Globus pallidus (tissue), 1 donor: ENCODE measurements around the gene FREM1.
A peak's percentile ranks its signal among the peaks of the same experiment; 100 is the strongest.

Experiments
- DNase-seq: peaks from one replicate; pipeline ENCODE4 v3.0.0-alpha.2; 2015; ENCODE audit warnings: low spot score

FREM1 gene

DNA sequence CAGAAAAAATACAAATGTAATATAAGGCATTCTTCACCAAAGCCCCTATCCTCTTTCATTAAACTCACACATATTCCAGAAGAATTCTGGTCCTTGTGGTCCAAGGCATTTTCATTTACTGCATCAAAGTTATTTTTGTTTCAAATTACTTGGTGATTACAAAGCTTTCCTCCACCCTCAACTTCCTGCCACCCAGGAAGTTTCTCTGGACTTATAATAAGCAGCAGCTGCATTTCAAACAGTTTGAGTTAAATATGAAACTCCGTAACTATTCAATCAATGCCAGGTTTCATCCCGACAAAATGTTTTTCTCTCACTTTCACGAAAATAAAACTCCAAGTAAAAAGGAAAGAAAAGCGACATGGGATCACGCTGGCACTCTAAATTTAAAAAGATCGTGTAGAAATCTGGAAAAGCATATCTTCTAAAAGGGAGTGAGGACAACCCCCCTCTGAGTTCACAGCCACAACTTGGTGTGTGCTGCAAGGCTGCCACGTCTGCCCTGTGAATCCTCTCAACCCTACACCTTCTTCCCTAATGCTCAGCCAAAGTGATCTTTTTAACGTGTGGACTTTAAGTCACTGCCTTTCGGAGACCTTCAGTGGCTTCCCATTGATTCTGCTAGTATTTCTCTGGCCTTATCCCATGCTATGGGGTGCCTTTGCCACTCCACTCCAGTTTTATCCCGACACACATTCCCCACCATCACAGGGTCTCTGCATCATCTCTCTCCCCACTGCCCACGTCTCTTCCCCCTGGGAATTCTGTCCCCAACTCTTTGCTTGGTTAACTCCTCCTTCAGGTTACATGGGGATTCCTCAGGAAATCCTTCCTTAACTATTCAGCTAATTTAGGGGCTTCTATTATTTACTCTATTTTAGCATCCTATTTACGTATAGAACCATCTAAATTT, 96.6 kb downstream of the FREM1 start:
- DNase-seq = no peak

- no peak for DNase-seq
Observed at GRCh38 chr9:14812806-14813205, 97.4 kb downstream of the FREM1 start.

DNA sequence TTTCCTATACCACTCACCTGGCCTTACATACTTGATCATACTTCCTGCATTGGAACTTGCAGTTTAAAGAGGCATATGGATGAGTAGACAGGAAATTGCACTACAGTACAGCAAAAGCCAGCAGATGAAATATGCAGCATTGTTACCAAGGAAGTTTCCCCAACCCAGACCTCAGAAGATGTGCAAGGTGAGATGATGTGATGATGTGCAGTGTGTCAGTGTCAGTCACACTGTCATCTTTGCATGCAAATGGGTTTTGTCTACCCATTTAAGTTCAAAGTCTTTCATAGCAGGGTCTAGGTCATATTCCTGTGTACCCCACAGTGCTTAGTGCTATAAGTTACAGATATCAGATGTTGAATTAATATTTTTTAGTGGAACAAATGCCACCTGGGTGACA, 98.4 kb downstream of the FREM1 start:
- no peak for DNase-seq

DNA sequence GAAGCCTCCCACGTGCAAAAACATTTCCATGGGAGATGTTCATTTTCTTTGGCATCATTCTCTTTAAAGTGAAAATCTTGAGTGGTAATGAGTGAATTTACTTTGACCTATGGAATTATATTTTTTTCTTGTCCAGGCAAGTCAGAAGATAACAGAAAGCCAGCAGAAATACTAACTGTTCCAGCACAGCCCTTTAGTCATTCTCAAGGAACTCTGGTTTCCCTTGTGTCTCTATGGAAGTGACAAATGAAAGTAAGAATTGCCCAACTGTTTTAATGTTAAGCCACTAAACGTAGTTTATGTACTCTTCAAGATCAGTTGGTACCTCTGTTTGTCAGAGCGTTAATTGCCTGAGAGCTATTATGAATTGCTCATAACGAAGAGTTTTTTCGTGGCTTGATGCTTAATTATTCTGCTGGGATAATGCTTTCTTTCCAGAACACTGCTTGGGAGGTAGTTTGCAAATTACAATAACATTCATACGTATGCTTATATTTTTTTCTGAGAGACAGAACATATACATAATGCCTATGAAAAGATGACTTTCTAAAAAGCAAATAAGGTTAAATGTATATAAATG, 103.2 kb downstream of the FREM1 start:
- no peak for DNase-seq

GRCh38 chr9:14799030-14799429, 111.2 kb downstream of the FREM1 start:
- no peak for DNase-seq

DNA sequence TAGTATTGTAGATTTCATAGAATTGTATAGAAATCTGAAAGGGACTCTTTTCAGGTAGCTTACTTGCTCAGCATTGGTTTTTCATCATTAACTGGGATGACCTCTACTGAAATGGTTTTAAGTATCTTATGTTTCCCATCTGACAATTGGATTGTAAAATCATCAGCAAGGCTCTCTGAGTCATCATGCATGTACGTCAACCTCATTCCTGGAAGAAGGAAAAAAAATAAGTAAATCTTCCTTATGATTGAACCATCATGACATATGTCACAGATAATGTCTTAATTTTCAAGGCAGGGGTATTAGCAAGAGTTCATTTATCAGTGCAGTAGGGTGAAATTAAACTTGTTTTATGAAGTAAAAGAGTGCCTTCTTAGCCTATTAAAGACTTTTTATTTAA, 112.8 kb downstream of the FREM1 start:
- DNase-seq = no peak

GRCh38 chr9:14793389-14793788, 116.8 kb downstream of the FREM1 start:
- no peak for DNase-seq

DNA sequence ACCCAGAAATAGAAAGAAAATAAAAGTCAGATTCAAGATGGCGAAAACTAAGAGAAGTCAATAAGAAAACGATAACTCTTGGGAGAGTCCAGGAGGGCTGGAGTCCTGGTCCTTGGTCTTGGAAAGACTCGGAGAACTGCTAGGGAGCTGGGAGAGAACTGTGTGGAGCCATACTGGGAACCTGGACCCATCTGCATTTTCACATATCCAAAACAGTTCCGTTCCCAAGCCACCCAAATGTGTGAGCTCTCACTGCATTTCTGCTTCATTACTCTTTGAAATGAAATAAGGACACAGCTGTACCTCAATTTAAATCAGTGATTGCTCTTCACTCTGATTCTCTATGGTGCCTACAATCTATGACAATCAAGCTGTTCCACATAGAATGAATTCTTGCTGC, 119.6 kb downstream of the FREM1 start:
- DNase-seq = no peak

DNA sequence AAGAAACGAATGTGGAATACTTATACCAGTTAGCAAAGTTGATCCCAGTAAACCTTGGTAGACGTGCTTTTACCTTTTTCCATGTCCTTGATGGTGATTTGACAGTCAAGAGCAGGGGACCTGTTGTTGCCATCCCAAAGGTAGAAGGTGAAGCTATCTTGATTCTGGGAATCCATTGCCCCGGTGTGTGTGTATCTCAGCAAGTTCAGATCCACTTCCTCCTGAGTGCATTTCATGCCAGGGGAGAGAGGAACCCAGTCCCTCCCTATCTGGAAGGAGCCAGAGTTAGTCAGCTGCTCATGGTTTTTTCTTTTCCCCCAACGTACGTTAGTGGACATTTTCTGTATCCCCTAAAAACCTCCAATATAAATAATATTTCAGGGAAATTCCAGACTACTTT, 121.4 kb downstream of the FREM1 start:
- no peak for DNase-seq

- no peak for DNase-seq
Observed at GRCh38 chr9:14783358-14783757, 126.9 kb downstream of the FREM1 start.

GRCh38 chr9:14782286-14783051, 127.8 kb downstream of the FREM1 start:
- DNase-seq = no peak

GRCh38 chr9:14780693-14781092, 129.5 kb downstream of the FREM1 start:
- DNase-seq = no peak

GRCh38 chr9:14780251-14780650, 130.0 kb downstream of the FREM1 start:
- no peak for DNase-seq

DNA sequence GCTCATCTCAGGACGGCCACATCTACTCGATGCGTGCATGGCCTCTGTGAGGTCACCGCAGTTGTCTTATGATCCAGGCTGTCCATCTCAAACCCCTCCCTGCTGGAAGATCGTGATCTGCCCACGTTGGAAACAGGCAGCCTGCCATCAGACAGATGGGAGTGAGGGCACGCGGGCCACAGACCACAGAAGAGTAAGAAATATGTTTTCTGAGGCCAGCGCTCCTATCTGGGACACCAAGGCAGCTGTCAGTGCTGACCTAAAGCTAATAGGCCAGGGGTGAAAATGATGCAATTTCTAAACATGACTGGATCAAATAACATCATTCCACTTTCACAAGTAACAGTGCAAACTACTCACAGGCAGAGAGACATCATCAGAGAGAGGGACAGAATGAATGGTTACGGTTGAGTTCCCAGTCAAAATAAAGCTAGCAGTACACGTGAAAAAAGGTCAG, 130.6 kb downstream of the FREM1 start:
- no peak for DNase-seq

DNA sequence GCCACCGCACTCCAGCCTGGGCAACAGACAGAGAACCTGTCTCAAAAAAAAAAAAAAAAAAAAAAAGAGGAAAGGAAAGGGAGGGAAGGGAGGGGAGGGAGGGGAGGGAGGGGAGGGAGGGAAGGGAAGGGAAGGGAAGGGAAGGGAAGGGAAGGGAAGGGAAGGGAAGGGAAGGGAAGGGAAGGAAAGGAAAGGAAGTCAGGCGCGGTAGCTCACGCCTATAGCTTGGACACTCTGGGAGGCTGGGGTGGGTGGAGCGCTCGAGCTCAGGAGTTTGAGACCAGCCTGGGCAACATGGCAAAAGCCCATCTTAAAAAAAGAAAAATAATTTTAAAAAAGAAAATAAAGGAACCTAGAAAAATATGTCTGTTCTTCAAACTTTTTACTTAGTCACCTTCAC, 131.7 kb downstream of the FREM1 start:
- DNase-seq = no peak

DNA sequence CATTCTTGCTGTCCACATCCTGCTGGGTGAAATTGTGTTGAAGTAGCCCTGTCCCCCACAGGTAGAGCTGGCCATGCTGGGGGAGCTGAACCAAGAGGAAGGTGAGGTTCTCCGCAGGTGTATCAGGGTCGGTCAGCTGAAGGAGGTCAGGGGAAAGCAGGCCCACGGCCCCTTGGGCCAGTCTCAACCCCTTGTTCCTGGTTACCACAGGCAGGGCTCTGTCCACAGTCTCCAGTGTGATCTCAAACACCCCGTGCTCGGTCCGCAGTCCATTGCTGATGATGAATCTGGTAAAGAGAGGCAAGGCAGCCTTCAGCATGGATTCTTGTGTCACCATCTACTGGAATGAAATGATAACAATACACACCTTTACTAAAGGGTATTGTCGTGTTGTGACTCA, 134.3 kb downstream of the FREM1 start:
- DNase-seq = no peak

DNA sequence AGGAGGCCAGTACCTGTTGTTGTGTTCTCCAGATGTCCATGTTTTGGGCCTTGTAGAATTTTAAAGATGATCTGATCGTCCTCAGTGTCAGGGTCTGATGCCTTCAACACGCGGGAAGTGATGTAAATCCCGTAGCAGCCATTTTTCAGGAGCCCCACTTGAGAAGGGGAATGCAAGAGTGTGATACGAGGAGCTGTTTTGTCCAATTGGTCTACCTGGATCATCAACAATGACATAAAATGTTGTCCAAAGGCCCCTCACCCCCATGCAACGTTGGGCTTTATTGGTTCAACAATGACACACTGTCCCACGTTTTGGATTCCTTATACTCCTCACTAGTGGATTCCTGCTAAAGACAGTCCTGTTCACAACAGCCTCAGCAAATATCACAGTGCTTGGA, 139.6 kb downstream of the FREM1 start:
- no peak for DNase-seq

GRCh38 chr9:14769230-14769571, 141.0 kb downstream of the FREM1 start:
- peak; percentile 22 for DNase-seq

GRCh38 chr9:14768405-14769229, 141.6 kb downstream of the FREM1 start:
- DNase-seq = peak; percentile 47

DNA sequence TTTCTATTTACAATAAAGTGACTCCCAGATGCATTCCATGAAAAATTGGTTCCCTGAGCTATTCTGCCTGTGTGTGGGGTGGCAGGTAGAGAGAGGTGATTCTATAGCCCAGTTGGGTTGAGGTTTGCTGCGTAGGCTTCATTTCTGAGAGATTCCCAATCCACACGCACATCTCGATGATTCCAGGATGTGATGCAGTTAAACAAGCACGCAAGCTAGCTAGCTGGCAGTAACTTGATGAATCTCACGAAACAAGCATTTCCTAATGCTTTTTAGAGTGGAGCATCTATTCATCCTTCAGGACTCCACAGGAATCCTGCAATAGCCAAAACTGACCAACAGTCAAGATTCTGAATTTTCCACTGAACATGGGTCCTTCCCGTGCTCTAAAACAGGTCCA, 143.9 kb downstream of the FREM1 start:
- DNase-seq = no peak

DNA sequence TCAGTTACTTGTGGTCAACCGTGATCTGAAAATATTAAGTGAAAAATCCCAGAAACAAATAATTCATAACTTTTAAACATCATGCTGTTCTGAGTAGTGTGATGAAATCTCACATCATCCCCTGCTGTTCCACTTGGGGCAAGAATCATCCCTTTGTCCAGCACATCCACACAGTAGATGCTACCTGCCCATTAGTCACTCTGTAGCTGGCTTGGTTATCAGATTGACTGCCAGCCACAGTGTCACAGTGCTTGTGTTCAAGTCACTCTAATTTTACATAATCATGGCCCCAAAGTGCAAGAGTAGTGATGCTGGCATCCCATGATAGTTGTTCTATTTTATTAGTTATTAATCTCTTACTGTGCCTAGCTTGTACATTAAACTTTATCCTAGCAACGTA, 148.6 kb downstream of the FREM1 start:
- no peak for DNase-seq

- no peak for DNase-seq
Observed at GRCh38 chr9:14760060-14760459, 150.2 kb downstream of the FREM1 start.
